ENCODE results near the gene DXO.
"Not testable (repeated sequence)": the region's sequence is repeated elsewhere in the genome, so short reads cannot be mapped to it uniquely, and the experiment has no call there.

DXO gene

GRCh38 chr6:31956796-31957195 lies 15.1 kb downstream of the DXO start:
- no peak for DNase-seq

- DNase-seq: no peak
Measured at GRCh38 chr6:31954511-31954910, 17.4 kb downstream of the DXO start.

- no peak for DNase-seq
Measured at GRCh38 chr6:31952890-31953289, 19.0 kb downstream of the DXO start.

GRCh38 chr6:31952140-31952805 lies 19.7 kb downstream of the DXO start:
- DNase-seq: peak; percentile 35 to 47

- no peak for DNase-seq
Measured at GRCh38 chr6:31949926-31950548, 21.9 kb downstream of the DXO start.

- DNase-seq: no peak
Measured at GRCh38 chr6:31948753-31949413, 23.1 kb downstream of the DXO start.

GRCh38 chr6:31948306-31948705 lies 23.6 kb downstream of the DXO start:
- DNase-seq: no peak

- no peak for DNase-seq
Measured at GRCh38 chr6:31947864-31948263, 24.1 kb downstream of the DXO start.

GRCh38 chr6:31947070-31947675 lies 24.8 kb downstream of the DXO start:
- DNase-seq: no peak

- DNase-seq: no peak
Measured at GRCh38 chr6:31946370-31946885, 25.5 kb downstream of the DXO start.

GRCh38 chr6:31945507-31946369 lies 26.2 kb downstream of the DXO start, which contains the start of gene CFB:
Gene CFB, plus strand, starts transcription at chr6:31946095. Its CDS starts 127 bp downstream, at chr6:31946222.
- no peak for DNase-seq

- no peak for DNase-seq
Measured at GRCh38 chr6:31945154-31945506, 26.8 kb downstream of the DXO start.

GRCh38 chr6:31943742-31944141 lies 28.2 kb downstream of the DXO start:
- DNase-seq: no peak

- no peak for DNase-seq
Measured at GRCh38 chr6:31940256-31940664, 31.7 kb downstream of the DXO start.

- no peak for DNase-seq
Measured at GRCh38 chr6:31935823-31936222, 36.1 kb downstream of the DXO start.

- no peak for DNase-seq
Measured at GRCh38 chr6:31935021-31935420, 36.9 kb downstream of the DXO start.

GRCh38 chr6:31933537-31933936 lies 38.4 kb downstream of the DXO start:
- no peak for DNase-seq

- not testable (repeated sequence) for DNase-seq
Measured at GRCh38 chr6:31932137-31932536, 39.8 kb downstream of the DXO start.

- no peak for DNase-seq
Measured at GRCh38 chr6:31930962-31931361, 41.0 kb downstream of the DXO start.

GRCh38 chr6:31928672-31928939 lies 43.3 kb downstream of the DXO start:
- DNase-seq: no peak

GRCh38 chr6:31927863-31928671 lies 43.9 kb downstream of the DXO start:
- no peak for DNase-seq

Measured in SHP77 (cell line).